Fibroblast of skin of left biceps (primary cell): ENCODE results near the gene ZFY.
A peak's percentile ranks its signal among the peaks of the same experiment; 100 is the strongest.

Experiments
- DNase-seq, 2 experiments: peaks; one replicate each; pipeline ENCODE4 v3.0.0-alpha.2; 2013; ENCODE audit warnings: low read depth in 2 of 2

The ZFY gene

GRCh38 chrY:2934861-2935715 lies at the start of gene ZFY:
Gene ZFY (plus strand): TSS chrY:2935381. CDS start chrY:2953937, 18,556 bp downstream.
- DNase-seq: peak; percentile 18 to 21

- DNase-seq: no peak
Observed at GRCh38 chrY:2885880-2886279, 49.3 kb upstream of the ZFY start.

GRCh38 chrY:2887386-2887785 lies 47.8 kb upstream of the ZFY start:
- peak; percentile 13 to 17 for DNase-seq

- peak in 1 of 2 experiments; percentile 6 for DNase-seq
Observed at GRCh38 chrY:2887955-2888354, 47.2 kb upstream of the ZFY start.

GRCh38 chrY:2893471-2893870 lies 41.7 kb upstream of the ZFY start:
- DNase-seq: no peak

- DNase-seq: no peak
Observed at GRCh38 chrY:2896050-2896449, 39.1 kb upstream of the ZFY start.

- DNase-seq: peak in 1 of 2 experiments; percentile 25
Observed at GRCh38 chrY:2907356-2907755, 27.8 kb upstream of the ZFY start.

- no peak for DNase-seq
Observed at GRCh38 chrY:2913066-2913815, 21.9 kb upstream of the ZFY start.

- DNase-seq: no peak
Observed at GRCh38 chrY:2934078-2934477, 1.1 kb upstream of the ZFY start.

GRCh38 chrY:2935716-2936435 lies 695 bp downstream of the ZFY start:
- peak; percentile 80 for DNase-seq

GRCh38 chrY:2936436-2936750 lies 1.2 kb downstream of the ZFY start:
- DNase-seq: no peak

- no peak for DNase-seq
Observed at GRCh38 chrY:2937149-2937548, 2.0 kb downstream of the ZFY start.

GRCh38 chrY:2949590-2950252 lies 14.5 kb downstream of the ZFY start:
- DNase-seq: no peak

GRCh38 chrY:2950655-2951054 lies 15.5 kb downstream of the ZFY start:
- no peak for DNase-seq

- DNase-seq: no peak
Observed at GRCh38 chrY:2952912-2953311, 17.7 kb downstream of the ZFY start.

- no peak for DNase-seq
Observed at GRCh38 chrY:2954735-2955134, 19.6 kb downstream of the ZFY start.

GRCh38 chrY:2955561-2955960 lies 20.4 kb downstream of the ZFY start:
- no peak for DNase-seq

GRCh38 chrY:2962061-2962460 lies 26.9 kb downstream of the ZFY start:
- DNase-seq: no peak

- no peak for DNase-seq
Observed at GRCh38 chrY:2964814-2965213, 29.6 kb downstream of the ZFY start.

- DNase-seq: no peak
Observed at GRCh38 chrY:2965629-2966028, 30.4 kb downstream of the ZFY start.

- DNase-seq: no peak
Observed at GRCh38 chrY:2969561-2969960, 34.4 kb downstream of the ZFY start.

- DNase-seq: no peak
Observed at GRCh38 chrY:2972708-2973107, 37.5 kb downstream of the ZFY start.
